SIG-M5 (cell line): ENCODE results near the gene AEBP2.
"Not testable (repeated sequence)": the region's sequence is repeated elsewhere in the genome, so short reads cannot be mapped to it uniquely, and the experiment has no call there.

Experiments
- DNase-seq: peaks from one replicate; lab custom pipeline; 2025; lab: John Stamatoyannopoulos, UW

AEBP2 gene

GRCh38 chr12:19421503-19422282, 17.6 kb upstream of the AEBP2 start:
- no peak for DNase-seq

- no peak for DNase-seq
Observed at GRCh38 chr12:19423166-19423930, 15.9 kb upstream of the AEBP2 start.

GRCh38 chr12:19428246-19428645, 11.0 kb upstream of the AEBP2 start:
- peak; percentile 65 for DNase-seq

- not testable (repeated sequence) for DNase-seq
Observed at GRCh38 chr12:19429491-19429890, 9.8 kb upstream of the AEBP2 start.

- DNase-seq = no peak
Observed at GRCh38 chr12:19430988-19431387, 8.3 kb upstream of the AEBP2 start.

GRCh38 chr12:19431407-19432308, 7.6 kb upstream of the AEBP2 start:
- DNase-seq = no peak

- no peak for DNase-seq
Observed at GRCh38 chr12:19432309-19433170, 6.8 kb upstream of the AEBP2 start.

GRCh38 chr12:19434538-19434937, 4.8 kb upstream of the AEBP2 start:
- DNase-seq = no peak

GRCh38 chr12:19435831-19436497, 3.3 kb upstream of the AEBP2 start:
- no peak for DNase-seq

GRCh38 chr12:19436931-19437330, 2.4 kb upstream of the AEBP2 start:
- no peak for DNase-seq

GRCh38 chr12:19437996-19438395, 1.3 kb upstream of the AEBP2 start:
- no peak for DNase-seq

GRCh38 chr12:19440019-19440858, 947 bp downstream of the AEBP2 start:
- DNase-seq = no peak

GRCh38 chr12:19440916-19441315, 1.6 kb downstream of the AEBP2 start:
- DNase-seq = no peak

- DNase-seq = no peak
Observed at GRCh38 chr12:19443585-19443984, 4.3 kb downstream of the AEBP2 start.

- DNase-seq = no peak
Observed at GRCh38 chr12:19444097-19444496, 4.8 kb downstream of the AEBP2 start.

- DNase-seq = no peak
Observed at GRCh38 chr12:19447386-19447785, 8.1 kb downstream of the AEBP2 start.

- no peak for DNase-seq
Observed at GRCh38 chr12:19449814-19450213, 10.5 kb downstream of the AEBP2 start.

GRCh38 chr12:19450362-19450761, 11.1 kb downstream of the AEBP2 start:
- no peak for DNase-seq

GRCh38 chr12:19451196-19451595, 11.9 kb downstream of the AEBP2 start:
- DNase-seq = no peak

GRCh38 chr12:19453961-19454360, 14.7 kb downstream of the AEBP2 start:
- no peak for DNase-seq
